Measurements from ENCODE around the gene DNTT.

The DNTT gene

GRCh38 chr10:96371356-96371755 lies 67.1 kb downstream of the DNTT start:
- H3K4me3 ChIP-seq (ENCODE audit: low read depth, low read length), result no peak overlapping the region
- no peak overlapping the region for H2AFZ ChIP-seq
- H3K9me3 ChIP-seq (ENCODE audit: control insufficient read depth, low read length), result no peaks in the 10 kb centered on the region
- H3K27ac ChIP-seq, result no peak overlapping the region
- no peak overlapping the region for H3K4me2 ChIP-seq (ENCODE audit: low read length)
- H3K36me3 ChIP-seq (ENCODE audit: control insufficient read depth, insufficient read depth, low read length), result no peaks in the 10 kb centered on the region
- H3K4me1 ChIP-seq, result peaks cover 3% of the 10 kb centered on the region
- TF ChIP-seq CTCF (IDR thresholded peaks at IDR 0.05), result no peak
- no peak overlapping the region for H3K9ac ChIP-seq
- H3K27me3 ChIP-seq (ENCODE audit: control insufficient read depth, insufficient read depth, low read length), result no peaks in the 10 kb centered on the region
- H3K79me2 ChIP-seq, result no peaks in the 10 kb centered on the region

GRCh38 chr10:96374004-96374403 lies 69.8 kb downstream of the DNTT start:
- Histone ChIP-seq H3K9me3 (ENCODE audit: control insufficient read depth, low read length) (no peaks in the 10 kb centered on the region), H3K9ac (no peak overlapping the region), H2AFZ (no peak overlapping the region), H3K4me3 (ENCODE audit: low read depth, low read length) (no peak overlapping the region), H3K36me3 (ENCODE audit: control insufficient read depth, insufficient read depth, low read length) (no peaks in the 10 kb centered on the region), H3K27me3 (ENCODE audit: control insufficient read depth, insufficient read depth, low read length) (no peaks in the 10 kb centered on the region), H3K27ac (no peak overlapping the region), H3K4me2 (ENCODE audit: low read length) (no peak overlapping the region), H3K79me2 (no peaks in the 10 kb centered on the region), H3K4me1 (peaks cover 3% of the 10 kb centered on the region)
- TF ChIP-seq CTCF (IDR thresholded peaks at IDR 0.05), result no peak

- Histone ChIP-seq H3K79me2 (no peaks in the 10 kb centered on the region), H3K4me2 (ENCODE audit: low read length) (no peak overlapping the region), H3K36me3 (ENCODE audit: control insufficient read depth, insufficient read depth, low read length) (no peaks in the 10 kb centered on the region), H3K4me3 (ENCODE audit: low read depth, low read length) (no peak overlapping the region), H3K9ac (no peak overlapping the region), H2AFZ (peak overlapping the region; percentile 99), H3K4me1 (peaks cover 3% of the 10 kb centered on the region), H3K27ac (no peak overlapping the region), H3K9me3 (ENCODE audit: control insufficient read depth, low read length) (no peaks in the 10 kb centered on the region), H3K27me3 (ENCODE audit: control insufficient read depth, insufficient read depth, low read length) (no peaks in the 10 kb centered on the region)
- TF ChIP-seq CTCF (IDR thresholded peaks at IDR 0.05), result no peak
Observed at GRCh38 chr10:96374639-96374984, 70.4 kb downstream of the DNTT start.

GRCh38 chr10:96374985-96375830 lies 71.0 kb downstream of the DNTT start:
- H3K9ac ChIP-seq, result no peak overlapping the region
- peak; percentile 95 for TF ChIP-seq CTCF (IDR thresholded peaks at IDR 0.05)

GRCh38 chr10:96376483-96376882 lies 72.2 kb downstream of the DNTT start:
- Histone ChIP-seq H3K27ac (no peak overlapping the region), H3K9me3 (ENCODE audit: control insufficient read depth, low read length) (no peaks in the 10 kb centered on the region), H3K4me3 (ENCODE audit: low read depth, low read length) (no peak overlapping the region), H3K79me2 (no peaks in the 10 kb centered on the region), H3K4me2 (ENCODE audit: low read length) (no peak overlapping the region), H2AFZ (no peak overlapping the region), H3K9ac (no peak overlapping the region), H3K27me3 (ENCODE audit: control insufficient read depth, insufficient read depth, low read length) (no peaks in the 10 kb centered on the region), H3K36me3 (ENCODE audit: control insufficient read depth, insufficient read depth, low read length) (no peaks in the 10 kb centered on the region), H3K4me1 (peaks cover 3% of the 10 kb centered on the region)
- TF ChIP-seq CTCF (IDR thresholded peaks at IDR 0.05), result no peak

More at GRCh38 chr10:96374985-96375830, 71.0 kb downstream of the DNTT start:
- no peaks in the 10 kb centered on the region for H3K27me3 ChIP-seq (ENCODE audit: control insufficient read depth, insufficient read depth, low read length)
- H3K9me3 ChIP-seq (ENCODE audit: control insufficient read depth, low read length), result no peaks in the 10 kb centered on the region
- H2AFZ ChIP-seq, result peak overlapping the region; percentile 99
- no peak overlapping the region for H3K27ac ChIP-seq
- H3K36me3 ChIP-seq (ENCODE audit: control insufficient read depth, insufficient read depth, low read length), result no peaks in the 10 kb centered on the region
- H3K4me1 ChIP-seq, result peaks cover 3% of the 10 kb centered on the region
- peak overlapping the region; percentile 46 for H3K4me3 ChIP-seq (ENCODE audit: low read depth, low read length)
- peak overlapping the region; percentile 92 for H3K4me2 ChIP-seq (ENCODE audit: low read length)
- H3K79me2 ChIP-seq, result no peaks in the 10 kb centered on the region

Data from parathyroid adenoma (tissue), 2 donors.